ENCODE data around the gene NAB2. TPM values are rescaled to one million over a fixed set of nuclear protein-coding genes. Genes with fewer than 3 reads are reported as not detected.

NAB2 gene
- total RNA-seq, 1 donor from 2014 or later: 58.0 TPM

DNA sequence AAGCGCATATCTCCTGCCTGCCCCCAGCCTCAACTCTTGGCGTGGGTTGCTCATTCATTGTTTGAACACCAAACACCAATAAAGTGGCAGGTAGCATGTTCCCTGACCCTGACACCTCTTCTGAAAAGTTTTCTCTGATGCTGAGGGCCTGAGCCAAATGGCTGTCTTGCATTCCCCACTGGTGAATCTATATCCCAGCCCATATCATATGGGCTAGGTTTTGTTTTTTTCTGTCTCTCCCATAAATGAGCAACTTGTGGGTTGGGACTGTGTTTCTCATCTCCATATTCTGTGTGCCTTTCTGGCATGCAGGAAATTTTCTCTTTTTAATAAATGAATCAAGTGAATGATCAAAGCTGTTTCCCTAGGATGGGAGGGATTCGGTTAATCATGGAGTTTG, 44.0 kb upstream of the NAB2 start:
- no peaks in the 10 kb centered on the region for H3K9me3 Mint-ChIP-seq
- H3K36me3 Mint-ChIP-seq (ENCODE audit: low read depth): no peaks in the 10 kb centered on the region
- H3K27ac Mint-ChIP-seq (ENCODE audit: unreplicated experiment): no peak overlapping the region
- TF ChIP-seq, protein P1, sequence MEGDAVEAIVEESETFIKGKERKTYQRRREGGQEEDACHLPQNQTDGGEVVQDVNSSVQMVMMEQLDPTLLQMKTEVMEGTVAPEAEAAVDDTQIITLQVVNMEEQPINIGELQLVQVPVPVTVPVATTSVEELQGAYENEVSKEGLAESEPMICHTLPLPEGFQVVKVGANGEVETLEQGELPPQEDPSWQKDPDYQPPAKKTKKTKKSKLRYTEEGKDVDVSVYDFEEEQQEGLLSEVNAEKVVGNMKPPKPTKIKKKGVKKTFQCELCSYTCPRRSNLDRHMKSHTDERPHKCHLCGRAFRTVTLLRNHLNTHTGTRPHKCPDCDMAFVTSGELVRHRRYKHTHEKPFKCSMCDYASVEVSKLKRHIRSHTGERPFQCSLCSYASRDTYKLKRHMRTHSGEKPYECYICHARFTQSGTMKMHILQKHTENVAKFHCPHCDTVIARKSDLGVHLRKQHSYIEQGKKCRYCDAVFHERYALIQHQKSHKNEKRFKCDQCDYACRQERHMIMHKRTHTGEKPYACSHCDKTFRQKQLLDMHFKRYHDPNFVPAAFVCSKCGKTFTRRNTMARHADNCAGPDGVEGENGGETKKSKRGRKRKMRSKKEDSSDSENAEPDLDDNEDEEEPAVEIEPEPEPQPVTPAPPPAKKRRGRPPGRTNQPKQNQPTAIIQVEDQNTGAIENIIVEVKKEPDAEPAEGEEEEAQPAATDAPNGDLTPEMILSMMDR (conservative IDR thresholded peaks at IDR 0.05): no peak
- H3K4me3 Mint-ChIP-seq: no peak overlapping the region
- no peak for DNase-seq (ENCODE audit: low read depth, low spot score)
- peaks cover 55% of the 10 kb centered on the region for H3K27me3 Mint-ChIP-seq (ENCODE audit: low read depth)
- H3K4me1 Mint-ChIP-seq: no peaks in the 10 kb centered on the region

DNA sequence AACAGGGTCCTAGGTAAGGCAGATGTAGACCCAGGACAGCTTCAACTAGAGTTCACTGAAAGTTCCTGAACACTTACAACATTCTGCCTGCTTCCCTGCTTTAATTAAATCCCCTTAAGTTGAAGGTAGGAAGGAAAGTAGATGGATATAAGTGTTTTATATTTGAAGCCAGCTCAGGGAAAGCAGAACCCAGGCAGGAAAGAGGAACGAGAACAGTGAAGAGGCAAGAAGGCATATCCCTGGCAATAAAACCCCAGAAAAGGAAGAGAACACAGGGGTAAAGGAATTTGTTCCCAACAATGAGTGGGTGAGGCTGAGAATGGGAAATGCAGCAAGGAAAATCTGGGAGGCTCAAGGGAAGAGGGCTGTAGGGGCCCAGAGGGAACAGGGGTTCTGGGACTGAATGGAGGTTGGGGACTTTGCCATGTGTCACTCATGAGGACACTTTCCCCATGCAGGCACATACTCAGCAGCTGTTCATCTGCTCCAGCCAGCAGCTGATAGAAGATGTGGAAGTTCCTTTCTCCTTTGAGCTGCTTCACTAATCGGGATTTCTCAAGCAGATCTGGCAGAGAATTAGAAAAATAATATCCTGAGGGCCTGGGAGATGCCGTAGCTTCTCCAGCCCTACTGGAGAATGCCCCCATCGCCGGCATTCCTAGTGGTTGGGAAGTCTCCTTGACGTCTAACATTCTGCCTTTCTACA, 42.7 kb upstream of the NAB2 start:
- peaks cover 59% of the 10 kb centered on the region for H3K27me3 Mint-ChIP-seq (ENCODE audit: low read depth)
- no peak overlapping the region for H3K4me3 Mint-ChIP-seq
- H3K36me3 Mint-ChIP-seq (ENCODE audit: low read depth): no peaks in the 10 kb centered on the region
- no peaks in the 10 kb centered on the region for H3K4me1 Mint-ChIP-seq
- DNase-seq (ENCODE audit: low read depth, low spot score): no peak
- H3K9me3 Mint-ChIP-seq: no peaks in the 10 kb centered on the region
- H3K27ac Mint-ChIP-seq (ENCODE audit: unreplicated experiment): no peak overlapping the region
- TF ChIP-seq, protein P1 (conservative IDR thresholded peaks at IDR 0.05): no peak

DNA sequence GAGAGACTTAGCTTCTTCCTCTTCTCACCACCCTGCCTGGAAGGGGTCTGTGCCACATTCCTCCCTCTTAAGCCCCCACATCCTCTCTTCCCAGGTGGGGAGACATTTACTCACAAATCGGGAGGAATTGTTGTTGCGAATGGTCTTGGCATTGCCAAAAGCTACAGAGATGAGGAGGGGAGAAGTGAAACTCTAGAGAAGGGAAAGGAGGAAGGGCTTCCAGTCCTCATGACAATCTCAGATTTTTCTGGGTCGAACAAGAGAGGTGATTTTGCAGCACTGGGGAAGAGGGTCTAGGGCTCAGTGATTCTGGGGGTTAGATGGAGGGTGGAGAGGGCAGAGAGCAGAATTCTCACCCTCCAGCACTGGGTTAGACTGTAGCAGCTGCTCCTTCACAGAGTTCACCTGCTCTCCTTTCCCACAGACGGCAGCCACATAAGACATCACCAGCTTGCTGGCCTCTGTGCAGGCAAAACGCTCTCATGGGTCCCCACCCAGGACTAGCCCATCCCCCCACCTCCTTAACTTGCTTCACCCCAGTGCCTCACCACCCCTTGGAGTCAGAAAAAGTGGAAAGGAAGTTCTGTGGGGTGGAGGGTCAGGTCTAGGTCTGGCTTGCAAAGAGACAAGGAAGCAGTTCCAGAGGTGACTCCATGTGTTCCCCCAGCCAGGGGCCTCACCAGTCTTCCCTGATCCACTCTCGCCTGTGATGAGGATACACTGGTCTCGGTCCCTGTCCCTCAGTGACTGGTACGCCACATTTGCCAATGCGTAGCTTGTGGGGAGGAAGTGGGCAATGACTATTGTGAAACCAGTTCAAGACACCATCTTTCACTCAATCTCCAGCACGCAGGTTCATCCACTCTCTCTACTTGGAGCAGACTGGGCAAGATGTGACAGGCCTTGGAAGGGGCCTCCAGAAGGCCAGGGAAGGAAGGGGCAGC, 41.7 kb upstream of the NAB2 start:
- TF ChIP-seq, protein P1 (conservative IDR thresholded peaks at IDR 0.05): no peak
- Mint-ChIP-seq H3K36me3 (ENCODE audit: low read depth) (no peaks in the 10 kb centered on the region), H3K4me3 (no peak overlapping the region), H3K9me3 (no peaks in the 10 kb centered on the region), H3K4me1 (no peaks in the 10 kb centered on the region), H3K27me3 (ENCODE audit: low read depth) (peaks cover 53% of the 10 kb centered on the region), H3K27ac (ENCODE audit: unreplicated experiment) (no peak overlapping the region)
- no peak for DNase-seq (ENCODE audit: low read depth, low spot score)

DNA sequence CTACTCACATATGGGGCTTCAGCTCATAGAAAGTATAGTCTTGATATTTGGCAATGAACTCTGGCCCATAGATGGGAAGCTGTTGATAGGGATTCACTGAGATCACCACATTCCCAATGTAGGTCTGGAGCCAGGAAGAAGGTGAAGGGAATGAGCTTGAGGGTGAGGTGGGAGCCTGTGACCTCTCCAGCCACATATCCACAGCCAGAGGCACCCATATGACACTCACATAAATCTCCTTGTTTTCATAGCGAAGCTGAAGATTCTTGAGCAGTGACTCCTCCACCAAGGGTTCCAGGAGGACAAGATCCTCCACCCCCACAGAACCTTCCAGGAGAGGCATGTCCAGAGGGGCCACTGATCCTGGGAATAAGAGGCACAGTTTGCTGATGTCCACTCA, 40.9 kb upstream of the NAB2 start:
- no peaks in the 10 kb centered on the region for H3K36me3 Mint-ChIP-seq (ENCODE audit: low read depth)
- no peaks in the 10 kb centered on the region for H3K4me1 Mint-ChIP-seq
- no peaks in the 10 kb centered on the region for H3K9me3 Mint-ChIP-seq
- H3K27ac Mint-ChIP-seq (ENCODE audit: unreplicated experiment): no peak overlapping the region
- DNase-seq (ENCODE audit: low read depth, low spot score): no peak
- no peak overlapping the region for H3K4me3 Mint-ChIP-seq
- TF ChIP-seq, protein P1 (conservative IDR thresholded peaks at IDR 0.05): no peak
- H3K27me3 Mint-ChIP-seq (ENCODE audit: low read depth): peaks cover 53% of the 10 kb centered on the region

DNA sequence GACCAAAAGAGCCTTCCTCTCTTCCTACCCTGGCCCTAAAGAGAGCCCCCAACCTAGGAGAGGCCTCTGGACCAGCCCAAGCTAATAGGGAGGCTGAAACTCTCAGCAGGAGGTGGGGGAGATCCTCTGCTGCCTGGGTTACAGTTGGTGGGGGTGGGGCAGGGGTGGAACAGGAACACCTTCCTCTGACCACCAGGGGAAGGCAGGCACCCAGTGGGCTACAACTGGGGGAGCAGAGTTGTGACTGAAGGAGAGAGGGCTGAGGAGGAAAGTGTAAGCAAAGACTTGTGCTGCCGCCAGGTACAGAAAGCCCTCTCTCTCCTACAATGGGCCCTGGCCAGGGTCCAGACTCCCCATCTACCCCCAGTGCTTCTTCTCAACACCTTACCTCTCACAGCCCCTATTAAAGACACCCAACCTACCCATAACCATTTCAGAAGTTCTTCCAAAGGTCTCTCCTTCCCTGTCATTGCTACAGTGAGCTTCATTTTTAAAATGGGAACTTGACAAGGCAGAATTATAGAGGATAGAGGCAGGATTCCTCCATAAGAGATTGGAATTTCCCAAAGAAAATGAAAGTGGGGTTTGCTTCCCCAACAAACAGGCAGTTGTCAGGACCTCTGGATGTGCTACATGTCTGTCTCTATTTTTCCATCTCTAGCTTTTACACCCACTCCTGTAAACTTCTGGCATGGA, 40.3 kb upstream of the NAB2 start:
- TF ChIP-seq, protein P1 (conservative IDR thresholded peaks at IDR 0.05): no peak
- Mint-ChIP-seq H3K9me3 (no peaks in the 10 kb centered on the region), H3K27me3 (ENCODE audit: low read depth) (peaks cover 48% of the 10 kb centered on the region), H3K36me3 (ENCODE audit: low read depth) (peaks cover 2% of the 10 kb centered on the region), H3K27ac (ENCODE audit: unreplicated experiment) (no peak overlapping the region), H3K4me3 (no peak overlapping the region), H3K4me1 (no peaks in the 10 kb centered on the region)
- DNase-seq (ENCODE audit: low read depth, low spot score): no peak

Measured in neural crest cell (in vitro differentiated cells).